ENCODE measurements around the gene CDKAL1. TPM values are rescaled to one million over a fixed set of nuclear protein-coding genes. Genes with fewer than 3 reads are reported as not detected.

Gene CDKAL1
- total RNA-seq, 4 donors from 2014 or later: 15.2 to 17.9 (median 17.1) TPM

DNA sequence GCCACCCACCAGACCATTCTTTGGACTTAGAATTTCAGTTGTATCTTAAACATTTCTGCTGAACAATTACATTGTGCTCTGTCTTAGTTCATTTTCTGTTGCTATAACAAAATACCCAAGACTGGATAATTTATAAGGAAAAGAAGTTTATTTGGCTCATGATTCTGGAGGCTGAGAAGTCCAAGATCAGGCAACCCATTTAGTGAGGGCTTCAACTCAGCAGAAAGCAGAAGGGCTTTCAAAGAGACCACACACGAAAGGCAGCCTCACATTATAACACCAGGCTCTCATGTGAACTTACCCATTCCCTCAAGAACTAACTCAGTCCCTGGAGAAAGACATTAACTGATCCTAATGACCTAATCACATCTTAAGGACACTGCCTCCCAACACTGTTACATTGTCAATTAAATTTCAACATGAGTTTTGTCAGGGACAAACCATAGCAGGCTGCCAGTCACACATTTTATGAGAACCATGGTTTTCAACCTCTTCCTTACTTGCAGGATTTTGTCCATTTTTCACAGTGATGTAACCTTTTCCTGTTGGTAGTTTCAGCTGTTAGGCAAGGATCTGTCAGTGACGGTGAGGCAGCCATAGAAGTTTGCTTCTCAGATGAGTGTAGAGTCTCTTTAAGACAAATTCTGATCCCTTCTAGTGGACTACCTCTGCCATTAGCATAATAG, 659.7 kb downstream of the CDKAL1 start:
- TF ChIP-seq, protein P1, sequence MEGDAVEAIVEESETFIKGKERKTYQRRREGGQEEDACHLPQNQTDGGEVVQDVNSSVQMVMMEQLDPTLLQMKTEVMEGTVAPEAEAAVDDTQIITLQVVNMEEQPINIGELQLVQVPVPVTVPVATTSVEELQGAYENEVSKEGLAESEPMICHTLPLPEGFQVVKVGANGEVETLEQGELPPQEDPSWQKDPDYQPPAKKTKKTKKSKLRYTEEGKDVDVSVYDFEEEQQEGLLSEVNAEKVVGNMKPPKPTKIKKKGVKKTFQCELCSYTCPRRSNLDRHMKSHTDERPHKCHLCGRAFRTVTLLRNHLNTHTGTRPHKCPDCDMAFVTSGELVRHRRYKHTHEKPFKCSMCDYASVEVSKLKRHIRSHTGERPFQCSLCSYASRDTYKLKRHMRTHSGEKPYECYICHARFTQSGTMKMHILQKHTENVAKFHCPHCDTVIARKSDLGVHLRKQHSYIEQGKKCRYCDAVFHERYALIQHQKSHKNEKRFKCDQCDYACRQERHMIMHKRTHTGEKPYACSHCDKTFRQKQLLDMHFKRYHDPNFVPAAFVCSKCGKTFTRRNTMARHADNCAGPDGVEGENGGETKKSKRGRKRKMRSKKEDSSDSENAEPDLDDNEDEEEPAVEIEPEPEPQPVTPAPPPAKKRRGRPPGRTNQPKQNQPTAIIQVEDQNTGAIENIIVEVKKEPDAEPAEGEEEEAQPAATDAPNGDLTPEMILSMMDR (IDR thresholded peaks at IDR 0.05; ENCODE audit: low read depth): no peak

GRCh38 chr6:21198032-21198640, 663.9 kb downstream of the CDKAL1 start:
- TF ChIP-seq, protein P1 (IDR thresholded peaks at IDR 0.05; ENCODE audit: low read depth): no peak

DNA sequence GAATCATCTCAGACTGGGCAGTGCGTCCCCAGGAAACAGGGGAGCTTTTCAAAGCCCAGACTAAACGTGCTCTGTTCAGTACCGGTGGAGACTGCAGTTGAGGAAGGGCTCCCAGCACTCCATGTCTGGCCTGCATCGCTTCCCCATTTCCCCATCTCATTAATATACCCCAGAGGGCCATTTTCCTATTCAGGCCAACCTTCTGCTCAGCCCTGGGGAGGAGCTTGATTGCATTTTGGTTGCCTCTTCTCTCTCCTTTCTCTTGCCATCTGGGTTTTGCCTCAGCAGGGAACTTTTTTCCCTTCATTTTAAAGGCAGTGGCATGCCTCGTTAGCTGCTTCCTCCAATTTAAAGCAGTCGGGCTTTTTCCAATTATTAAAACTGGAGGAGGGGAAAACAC, 665.0 kb downstream of the CDKAL1 start:
- TF ChIP-seq, protein P1 (IDR thresholded peaks at IDR 0.05; ENCODE audit: low read depth): no peak

GRCh38 chr6:21200134-21200870, 666.0 kb downstream of the CDKAL1 start:
- TF ChIP-seq, protein P1 (IDR thresholded peaks at IDR 0.05; ENCODE audit: low read depth): no peak

- TF ChIP-seq, protein P1 (IDR thresholded peaks at IDR 0.05; ENCODE audit: low read depth): no peak
Measured at GRCh38 chr6:21201187-21201586, 666.9 kb downstream of the CDKAL1 start.

DNA sequence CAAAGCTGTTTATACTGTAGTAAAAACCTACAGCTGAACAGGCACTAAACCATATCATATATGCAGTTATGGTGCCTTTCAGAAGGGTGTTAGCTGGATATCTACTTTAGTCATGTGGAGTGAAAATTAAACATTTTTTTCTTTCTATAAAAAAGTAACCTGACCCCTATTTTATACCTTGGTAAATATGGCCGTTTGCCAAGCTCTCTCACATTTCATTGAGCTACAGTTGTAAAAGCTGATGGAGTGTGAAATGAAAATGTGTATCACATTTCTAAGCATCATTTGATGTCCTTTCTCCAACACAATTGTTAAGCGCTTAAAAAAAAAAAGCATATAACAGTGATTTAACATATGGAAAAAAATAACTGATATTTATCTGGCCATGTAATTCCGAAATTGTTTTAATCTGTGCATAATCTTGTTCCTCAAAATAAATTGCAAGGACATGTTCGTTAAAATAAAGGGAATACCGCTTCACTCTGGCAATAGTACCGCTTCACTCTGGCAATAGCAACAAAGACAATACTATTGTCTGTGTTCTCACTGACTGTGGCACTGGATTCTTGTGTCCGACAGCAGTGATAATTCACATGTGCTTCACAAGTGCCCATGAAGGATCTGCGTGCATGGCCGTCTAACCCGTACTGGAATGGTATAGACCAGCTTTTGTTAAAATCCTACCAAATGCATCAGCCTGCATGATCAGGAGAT, 667.5 kb downstream of the CDKAL1 start:
- TF ChIP-seq, protein P1 (IDR thresholded peaks at IDR 0.05; ENCODE audit: low read depth): no peak
